Smooth muscle cell (in vitro differentiated cells): ENCODE data around the gene RB1. TPM values are rescaled to one million over a fixed set of nuclear protein-coding genes. Genes with fewer than 3 reads are reported as not detected.

Experiments
- DNase-seq: peaks from one replicate; lab custom pipeline; 2025; ENCODE audit not compliant: unreplicated experiment; lab: John Stamatoyannopoulos, UW
- H2AFZ ChIP-seq: fragments of 200-600 bp; sonication (generic); 2 replicates; pipeline ENCODE4 v1.6.0; 2016; ENCODE audit warnings: antibody characterized with exemption, low read depth, mild to moderate bottlenecking
- H3F3A ChIP-seq: fragments of 200-600 bp; sonication (generic); 2 replicates; pipeline ENCODE4 v1.6.0; 2017; ENCODE audit warnings: antibody characterized with exemption, low read depth
- H3K27ac ChIP-seq: fragments of 200-600 bp; sonication (generic); 2 replicates; pipeline ENCODE4 v1.5.1; 2016; ENCODE audit warnings: low read depth, mild to moderate bottlenecking
- H3K27me3 ChIP-seq: fragments of 200-600 bp; sonication (generic); 2 replicates; pipeline ENCODE4 v1.6.1; 2016; ENCODE audit warnings: low read depth, mild to moderate bottlenecking
- H3K36me3 ChIP-seq: fragments of 200-600 bp; sonication (generic); 2 replicates; pipeline ENCODE4 v1.5.1; 2016; ENCODE audit warnings: low read depth
- H3K4me1 ChIP-seq: fragments of 200-600 bp; sonication (generic); 2 replicates; pipeline ENCODE4 v1.5.1; 2016; ENCODE audit warnings: low read depth
- H3K4me2 ChIP-seq: fragments of 200-600 bp; sonication (generic); 2 replicates; pipeline ENCODE4 v1.6.0; 2016; ENCODE audit warnings: mild to moderate bottlenecking
- H3K4me3 ChIP-seq: fragments of 200-600 bp; sonication (generic); 2 replicates; pipeline ENCODE4 v1.5.1; 2016; ENCODE audit warnings: mild to moderate bottlenecking
- H3K79me2 ChIP-seq: fragments of 200-600 bp; sonication (generic); 2 replicates; pipeline ENCODE4 v1.6.0; 2016; ENCODE audit warnings: low read depth, mild to moderate bottlenecking
- H3K9ac ChIP-seq: fragments of 200-600 bp; sonication (generic); 2 replicates; pipeline ENCODE4 v1.6.0; 2016; ENCODE audit warnings: low read depth
- H3K9me3 ChIP-seq: fragments of 200-600 bp; sonication (generic); replicated peaks from 2 replicates; pipeline ENCODE4 v1.5.1; 2016; ENCODE audit warnings: low read depth
- H4K20me1 ChIP-seq: fragments of 200-600 bp; sonication (generic); 2 replicates; pipeline ENCODE4 v1.6.0; 2016; ENCODE audit warnings: low read depth
- CTCF ChIP-seq: fragments of 200-600 bp; sonication (generic); IDR thresholded peaks from 2 replicates; pipeline ENCODE4 v1.5.1; 2017; ENCODE audit warnings: borderline replicate concordance, mild to moderate bottlenecking, antibody characterized with exemption; ENCODE audit not compliant: insufficient read depth, poor library complexity, severe bottlenecking
- WGBS: methylation state at CpG from one replicate; pipeline ENCODE4 v1.1.7; 2016; ENCODE audit warnings: low lambda C conversion rate; 5-methylcytosine and 5-hydroxymethylcytosine counted together
- polyA plus RNA-seq: library from polyadenylated mRNA; unstranded; fragments of >200 nt; fragmentation: Nextera tagmentation; extraction: Ambion mirVana; gene quantifications from 2 replicates; pipeline ENCODE4 v1.2.1, GENCODE V29; 2016
- total RNA-seq: library from RNA; depleted of rRNA; stranded (reverse); fragments of >200 nt; gene quantifications from 2 replicates; pipeline ENCODE4 v1.2.3, GENCODE V29; 2014

RB1 gene
- total and polyA plus RNA-seq, 2 experiments from 2014 or later: 12.5 to 40.2 TPM

GRCh38 chr13:48436661-48437288 lies 133.2 kb downstream of the RB1 start:
- H2AFZ ChIP-seq: no peak overlapping the region
- no peaks in the 10 kb centered on the region for H3F3A ChIP-seq
- H3K4me2 ChIP-seq: peak overlapping the region; percentile 39
- TF ChIP-seq CTCF: no peak
- no peak for DNase-seq
- peak overlapping the region; percentile 39 for H3K27ac ChIP-seq
- H3K36me3 ChIP-seq: no peaks in the 10 kb centered on the region
- H3K27me3 ChIP-seq: no peaks in the 10 kb centered on the region
- 53% methylated on average over 2 of the region's 2 CpGs for WGBS
- H4K20me1 ChIP-seq: no peaks in the 10 kb centered on the region
- no peak overlapping the region for H3K4me3 ChIP-seq
- H3K9ac ChIP-seq: no peak overlapping the region
- peaks cover 9% of the 10 kb centered on the region for H3K4me1 ChIP-seq
- H3K79me2 ChIP-seq: no peaks in the 10 kb centered on the region
- H3K9me3 ChIP-seq: no peaks in the 10 kb centered on the region

- Histone ChIP-seq H2AFZ (no peak overlapping the region), H3K4me2 (no peak overlapping the region), H3K79me2 (no peaks in the 10 kb centered on the region), H3K36me3 (no peaks in the 10 kb centered on the region), H3K4me3 (no peak overlapping the region), H3K9me3 (no peaks in the 10 kb centered on the region), H3K4me1 (peaks cover 3% of the 10 kb centered on the region), H3K9ac (no peak overlapping the region), H3K27ac (peak overlapping the region; percentile 39), H4K20me1 (no peaks in the 10 kb centered on the region), H3K27me3 (no peaks in the 10 kb centered on the region), H3F3A (no peaks in the 10 kb centered on the region)
- TF ChIP-seq CTCF: no peak
- 62% methylated on average over 3 of the region's 3 CpGs for WGBS
- no peak for DNase-seq
Observed at GRCh38 chr13:48437371-48437770, 133.8 kb downstream of the RB1 start.

- no peaks in the 10 kb centered on the region for H4K20me1 ChIP-seq
- H2AFZ ChIP-seq: no peak overlapping the region
- H3K79me2 ChIP-seq: no peaks in the 10 kb centered on the region
- no peak overlapping the region for H3K4me2 ChIP-seq
- no peak overlapping the region for H3K9ac ChIP-seq
- no peaks in the 10 kb centered on the region for H3K4me1 ChIP-seq
- WGBS: 97% methylated on average over 1 of the region's 1 CpG
- no peak overlapping the region for H3K4me3 ChIP-seq
- H3K27ac ChIP-seq: no peak overlapping the region
- no peak for TF ChIP-seq CTCF
- H3K9me3 ChIP-seq: no peaks in the 10 kb centered on the region
- H3F3A ChIP-seq: no peaks in the 10 kb centered on the region
- DNase-seq: no peak
- H3K27me3 ChIP-seq: no peaks in the 10 kb centered on the region
- no peaks in the 10 kb centered on the region for H3K36me3 ChIP-seq
Observed at GRCh38 chr13:48443442-48444208, 140.1 kb downstream of the RB1 start.
